Dedifferentiated amniotic fluid mesenchymal stem cell (primary cell): ENCODE results near the gene FANCE.
"Not testable (repeated sequence)": the region's sequence is repeated elsewhere in the genome, so short reads cannot be mapped to it uniquely, and the experiment has no call there.

Experiments used
- DNase-seq: peaks from one replicate; pipeline ENCODE4 v3.0.0-alpha.2; 2016; ENCODE audit errors: extremely low spot score

Gene FANCE

DNA sequence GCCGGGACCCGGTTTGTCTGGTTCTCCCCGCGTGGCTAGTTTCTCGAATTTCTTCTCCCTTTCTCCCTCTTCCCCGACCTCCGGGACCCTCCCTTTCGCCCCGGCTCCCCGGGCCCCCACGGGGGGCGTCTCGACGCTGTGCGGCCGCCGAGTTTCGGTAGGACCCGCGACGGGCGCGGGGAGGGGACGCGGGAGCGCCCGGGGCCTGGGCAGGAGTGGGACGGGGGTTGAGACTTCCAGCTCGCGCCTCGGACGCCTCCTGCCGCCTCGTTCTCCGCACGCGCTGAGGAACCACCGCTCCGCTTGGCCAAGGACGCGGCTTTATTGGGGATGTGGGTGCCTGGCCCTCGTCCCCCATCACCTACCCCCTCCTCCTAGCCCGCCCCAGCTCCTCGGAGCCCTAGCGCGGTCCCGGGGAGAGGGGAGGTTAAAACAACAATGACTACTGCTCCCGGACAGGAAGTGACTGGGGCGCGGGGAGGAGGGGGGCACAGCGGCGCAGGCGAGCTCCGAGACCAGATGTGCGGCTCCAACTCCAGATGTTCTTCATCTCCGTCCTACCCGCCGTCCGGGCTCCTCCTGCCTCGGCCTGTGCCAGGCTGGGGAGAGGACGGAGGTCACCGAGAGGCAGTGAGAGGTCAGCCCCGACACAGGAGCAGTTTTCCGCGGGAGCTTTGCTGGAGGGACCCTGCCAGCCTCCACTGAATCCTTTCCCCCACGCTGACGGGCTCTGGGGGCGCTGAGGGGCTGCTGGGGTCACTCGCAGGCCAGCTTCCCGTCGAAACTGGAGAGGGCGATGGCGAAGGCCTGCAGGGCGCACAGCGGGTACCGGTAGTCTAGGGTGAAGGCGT, 45.7 kb downstream of the FANCE start:
- DNase-seq: peak; percentile 57

DNA sequence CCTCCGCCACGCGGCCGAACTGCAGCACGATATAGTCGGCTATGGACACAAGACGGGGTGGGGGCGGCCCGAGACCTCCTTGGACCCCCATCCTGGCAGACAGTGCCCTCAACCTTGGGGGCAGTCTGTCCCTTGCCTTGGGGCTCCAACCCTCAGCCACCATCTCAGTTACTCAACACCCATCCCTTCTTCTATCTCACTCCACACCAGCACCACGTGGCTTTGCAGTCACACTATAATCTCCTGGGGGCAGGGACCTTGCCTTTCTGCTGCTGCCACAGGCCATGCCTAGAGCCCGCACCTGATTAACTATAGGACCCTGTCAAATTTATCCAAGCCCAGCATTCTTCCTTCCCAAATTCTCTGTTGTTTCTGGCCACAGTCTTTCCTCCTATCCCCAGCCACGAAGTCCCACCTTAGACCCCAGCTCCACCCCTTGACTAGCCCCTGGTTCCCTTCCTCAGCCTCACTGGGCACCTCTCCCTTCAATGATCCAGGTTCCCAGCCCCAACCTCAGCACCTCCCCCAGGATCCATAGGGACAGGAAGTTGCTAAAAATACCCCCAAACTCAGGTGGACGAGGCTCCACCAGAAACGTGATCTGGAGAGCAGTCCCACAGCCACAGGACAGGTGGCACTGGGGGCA, 46.4 kb downstream of the FANCE start:
- no peak for DNase-seq

DNA sequence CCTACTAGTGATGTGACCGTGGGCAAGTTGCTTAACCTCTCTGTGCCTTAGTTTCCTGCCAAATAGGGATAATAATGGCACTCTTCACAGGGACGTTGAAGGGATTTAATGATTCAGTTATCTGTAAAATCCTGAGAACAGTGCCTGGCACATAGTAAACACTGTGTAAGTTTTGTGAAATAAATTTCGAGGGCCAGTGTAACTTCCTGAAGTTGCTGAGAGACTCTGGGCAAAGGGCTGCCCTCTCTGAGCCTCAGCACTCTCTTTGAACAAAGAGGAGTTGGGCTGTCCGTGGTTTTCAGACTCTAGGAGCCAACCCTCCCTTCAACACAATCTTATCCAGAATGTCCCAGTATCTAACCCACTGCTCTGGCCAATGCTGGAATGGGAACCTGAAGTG, 47.2 kb downstream of the FANCE start:
- DNase-seq: no peak

DNA sequence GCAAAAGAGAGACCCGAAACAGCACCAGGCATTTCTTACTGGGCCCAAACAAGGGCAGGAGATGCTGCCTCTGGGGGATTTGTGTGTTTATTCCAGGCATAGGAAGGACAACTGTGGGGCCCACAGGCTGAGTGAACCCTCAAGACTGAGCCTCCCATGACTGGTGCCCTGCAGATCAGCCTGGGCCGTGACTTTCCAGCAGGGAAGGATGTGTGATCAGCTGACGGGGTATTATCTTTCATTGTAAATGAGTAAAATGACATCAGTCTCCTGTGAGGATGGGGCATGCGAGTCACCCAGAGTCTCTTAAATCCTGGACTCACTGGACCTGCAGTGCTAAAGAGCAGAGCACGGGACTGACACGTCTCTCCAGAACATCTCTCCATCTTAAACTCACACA, 48.6 kb downstream of the FANCE start:
- DNase-seq: peak; percentile 60

DNA sequence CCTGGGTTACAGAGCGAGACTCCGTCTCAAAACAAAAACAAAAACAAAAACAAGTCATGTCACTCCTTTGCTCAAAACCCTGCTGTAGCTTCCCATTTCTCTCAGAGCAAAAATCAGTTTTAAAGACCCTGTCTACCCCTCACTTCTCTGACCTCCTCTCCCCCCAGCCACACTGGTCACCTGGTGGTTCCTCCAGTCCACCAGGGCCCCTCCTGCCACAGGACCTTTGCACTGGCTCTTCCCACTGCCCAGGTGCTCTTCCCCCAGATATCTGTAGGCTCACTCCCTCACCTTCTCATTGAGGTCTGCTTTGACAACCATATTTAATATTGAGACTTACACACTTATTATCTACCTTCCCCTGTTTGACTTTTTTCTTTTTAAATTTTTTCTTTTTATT, 49.6 kb downstream of the FANCE start:
- no peak for DNase-seq

DNA sequence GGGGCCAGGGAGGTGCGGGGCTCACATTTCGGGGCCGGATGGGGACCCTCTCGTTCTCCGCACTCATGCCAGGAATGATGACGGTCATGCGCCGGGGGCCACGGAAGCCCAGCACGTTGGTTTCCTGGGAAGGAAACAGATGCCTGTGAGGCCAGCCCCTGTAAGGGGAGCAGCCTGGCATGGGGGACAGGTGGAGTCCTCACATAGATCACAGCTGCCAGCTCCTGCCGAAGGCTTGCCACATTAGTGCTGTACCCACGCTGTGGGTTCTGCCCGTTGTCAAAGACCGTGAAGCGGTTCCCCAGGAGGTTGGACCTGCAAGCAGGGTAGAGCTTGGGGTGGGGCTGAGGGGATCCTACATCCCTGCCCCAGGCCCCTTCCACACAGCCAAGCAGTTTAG, 51.4 kb downstream of the FANCE start:
- DNase-seq: no peak

DNA sequence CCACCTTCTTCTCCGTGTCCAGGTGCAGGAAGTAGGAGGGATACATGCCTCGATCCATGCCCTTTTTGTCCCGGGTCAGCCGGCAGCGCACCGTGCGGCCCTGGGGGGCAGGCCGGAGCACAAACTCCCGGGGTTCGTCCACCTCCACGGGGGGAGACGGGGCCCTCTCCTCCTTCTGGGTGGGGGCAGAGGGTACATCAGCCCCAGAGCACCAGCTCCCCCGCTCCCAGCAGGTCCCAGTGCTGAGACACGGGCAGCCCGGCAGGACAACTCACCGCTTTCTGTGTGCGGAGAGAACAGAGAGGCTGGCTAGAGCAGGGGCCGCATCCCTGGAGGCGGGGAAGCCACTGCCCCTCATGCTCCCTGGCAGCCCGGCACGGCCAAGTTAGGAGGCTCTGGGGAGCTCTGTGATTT, 53.9 kb downstream of the FANCE start:
- DNase-seq: no peak

DNA sequence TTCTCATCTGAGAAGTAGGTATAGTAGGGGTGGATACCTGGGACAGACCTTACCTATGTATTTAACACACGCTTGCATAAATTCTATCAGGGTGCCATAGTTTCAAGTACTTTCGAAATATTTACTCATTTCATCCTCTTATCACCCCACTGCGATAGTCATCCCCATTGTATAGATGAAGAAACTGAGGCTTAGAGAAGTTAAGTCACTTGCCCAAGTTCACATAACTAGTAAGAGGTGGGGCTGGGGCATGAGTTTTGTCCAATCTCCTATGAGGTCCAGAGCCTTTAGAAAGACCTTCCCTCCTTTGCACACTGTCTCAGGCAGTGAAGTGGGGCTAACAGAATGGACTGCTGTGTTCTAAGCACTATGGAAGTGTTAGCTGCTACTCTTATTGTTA, 54.4 kb downstream of the FANCE start:
- no peak for DNase-seq

DNA sequence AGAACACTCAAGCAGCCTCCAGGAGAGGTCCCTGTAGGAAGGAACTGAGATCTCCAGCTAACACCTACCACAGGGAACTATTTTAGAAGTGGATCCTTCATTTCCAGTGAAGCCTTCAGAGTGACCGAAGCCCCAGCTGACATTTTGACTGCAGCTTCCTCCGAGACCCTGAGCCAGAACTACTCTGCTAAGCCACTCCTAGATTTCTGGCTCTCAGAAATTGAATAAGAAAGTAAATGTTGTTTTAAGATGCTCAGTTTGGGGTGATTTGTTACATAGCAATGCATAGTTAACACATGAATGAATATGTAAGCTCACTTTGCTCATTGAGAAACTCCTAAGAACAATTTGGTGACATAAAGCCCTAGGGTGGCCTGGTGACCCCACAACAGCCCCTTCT, 55.1 kb downstream of the FANCE start:
- DNase-seq: no peak

DNA sequence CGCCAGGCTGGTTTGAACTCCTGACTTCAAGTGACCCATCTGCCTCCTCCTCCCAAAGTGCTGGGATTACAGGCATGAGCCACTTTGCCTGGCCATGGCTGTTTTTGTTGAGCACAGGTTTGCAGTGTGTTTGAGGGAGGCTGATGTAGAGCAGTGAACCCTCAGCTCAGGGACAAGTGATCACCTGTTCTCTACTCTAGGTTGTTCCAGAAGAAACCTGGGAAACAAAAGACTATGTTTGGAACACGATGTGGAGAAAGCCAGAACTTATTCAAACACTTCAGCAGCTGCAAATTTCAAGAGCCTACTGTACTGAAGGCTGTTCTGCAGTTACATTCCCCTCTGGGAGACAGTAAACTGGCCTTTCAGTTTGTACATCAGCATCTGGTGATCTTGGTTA, 55.9 kb downstream of the FANCE start:
- no peak for DNase-seq

DNA sequence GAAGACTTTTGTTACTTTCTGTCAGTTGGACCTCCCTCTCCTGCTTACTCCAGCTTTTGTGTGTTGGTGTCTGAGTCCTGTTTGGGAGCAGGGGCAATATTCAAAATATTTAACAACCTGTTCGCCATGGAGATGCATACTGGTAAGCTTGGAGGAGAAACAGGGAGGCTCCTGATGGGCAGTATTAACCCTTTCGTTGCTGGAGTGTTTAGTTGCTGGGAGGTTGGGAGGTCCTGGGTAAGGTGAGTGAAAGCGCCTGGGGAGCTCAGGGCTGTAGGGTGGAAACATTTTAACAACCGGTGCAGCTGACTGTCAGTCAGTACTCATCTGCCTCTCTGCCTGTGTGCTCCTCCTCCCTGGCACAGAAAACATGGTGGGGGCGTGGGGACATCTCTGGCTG, 56.4 kb downstream of the FANCE start:
- DNase-seq: no peak

DNA sequence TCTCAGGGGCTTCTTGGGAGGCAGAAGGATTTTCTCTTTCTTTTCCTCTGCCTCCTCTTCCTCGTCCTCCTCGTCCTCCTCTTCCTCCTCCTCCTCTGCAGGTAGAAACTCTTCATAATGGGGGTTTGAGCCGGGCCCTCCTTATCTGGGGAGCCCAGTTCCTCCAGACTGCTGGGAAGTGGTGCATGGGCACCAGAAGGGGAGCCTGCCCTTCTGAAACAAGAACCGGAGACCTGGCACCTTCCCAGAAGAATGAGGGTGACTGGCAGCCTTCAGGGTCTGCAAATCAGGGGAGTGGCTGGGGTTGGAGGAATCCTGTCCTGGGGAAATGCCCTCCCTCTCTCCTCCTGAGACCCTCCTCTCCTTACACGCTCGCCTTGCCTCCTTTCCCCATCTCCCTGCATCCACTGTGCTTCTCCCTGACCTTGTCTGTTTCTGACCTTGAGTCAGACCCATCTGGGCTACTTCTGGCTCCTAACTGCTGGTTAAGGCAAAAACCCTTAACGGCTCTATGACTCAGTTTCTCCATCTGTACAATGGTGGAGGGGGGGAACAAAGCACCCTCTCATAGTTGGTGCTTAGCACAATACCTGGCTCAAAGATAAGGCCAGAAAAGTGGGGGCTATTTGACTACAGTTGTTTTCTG, 58.9 kb downstream of the FANCE start:
- DNase-seq: no peak

DNA sequence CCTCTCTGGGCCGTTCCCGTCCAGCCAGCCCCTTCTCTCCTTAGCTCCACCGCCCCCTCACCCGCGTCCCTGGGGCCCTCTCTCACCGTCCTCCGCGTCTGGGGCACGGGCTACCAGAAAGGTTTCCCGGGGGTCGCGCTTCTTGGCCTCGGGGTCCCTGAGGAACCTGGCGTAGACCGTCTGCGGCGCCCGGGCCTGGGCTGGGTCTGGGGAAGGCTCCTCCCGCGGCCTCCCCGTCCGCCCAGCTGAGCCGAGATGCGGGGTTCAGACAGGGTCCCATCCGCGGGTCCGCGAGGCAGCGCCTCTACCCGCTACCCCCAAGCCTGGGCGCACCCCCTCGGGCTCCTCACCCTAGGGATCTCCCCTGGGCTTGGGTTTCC, 59.4 kb downstream of the FANCE start:
- no peak for DNase-seq

DNA sequence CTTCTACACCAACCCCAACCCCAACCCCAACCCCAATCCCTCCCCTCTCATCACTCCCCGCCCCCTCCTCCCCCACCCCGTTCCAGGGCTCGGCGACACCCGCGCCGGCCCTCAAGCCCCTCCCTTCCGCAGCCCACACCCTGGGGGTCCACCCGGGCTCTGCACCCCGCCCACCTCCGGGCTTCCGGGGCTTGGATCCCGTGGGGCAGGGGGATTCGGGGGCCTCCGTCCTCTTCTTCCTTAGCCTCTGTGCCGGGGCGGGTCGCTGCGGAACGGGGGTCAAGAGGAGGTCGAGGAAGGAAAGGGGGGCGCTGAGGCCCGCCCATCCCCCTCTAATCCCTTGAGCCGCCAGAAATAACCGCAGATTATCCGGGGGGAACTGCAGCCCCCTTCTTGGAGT, 59.9 kb downstream of the FANCE start:
- no peak for DNase-seq

DNA sequence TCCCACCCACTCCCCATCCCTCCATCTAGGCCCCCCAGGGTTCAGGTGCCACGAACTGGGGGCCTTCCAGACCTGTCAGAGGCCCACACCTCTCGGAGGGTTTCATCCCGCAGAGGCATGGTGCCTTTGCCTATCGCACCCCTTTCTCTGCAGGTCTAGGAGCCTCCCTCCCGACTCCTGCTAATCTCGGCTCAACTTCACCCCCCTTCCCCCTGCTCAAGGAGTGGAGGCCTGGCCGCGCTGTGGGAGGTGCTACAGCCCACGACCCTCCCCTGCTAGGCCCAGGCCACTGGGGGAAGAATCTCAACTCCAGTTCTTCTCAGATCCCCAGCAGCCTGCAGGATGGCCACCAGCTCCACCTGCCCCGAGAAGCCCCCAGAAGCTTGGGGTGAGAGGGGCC, 60.6 kb downstream of the FANCE start, which contains the start of gene TULP1:
TULP1 (minus strand) TSS at position 157 of the 400 bp plus-strand sequence; CDS start at position 119, 38 bp downstream.
- DNase-seq: no peak

DNA sequence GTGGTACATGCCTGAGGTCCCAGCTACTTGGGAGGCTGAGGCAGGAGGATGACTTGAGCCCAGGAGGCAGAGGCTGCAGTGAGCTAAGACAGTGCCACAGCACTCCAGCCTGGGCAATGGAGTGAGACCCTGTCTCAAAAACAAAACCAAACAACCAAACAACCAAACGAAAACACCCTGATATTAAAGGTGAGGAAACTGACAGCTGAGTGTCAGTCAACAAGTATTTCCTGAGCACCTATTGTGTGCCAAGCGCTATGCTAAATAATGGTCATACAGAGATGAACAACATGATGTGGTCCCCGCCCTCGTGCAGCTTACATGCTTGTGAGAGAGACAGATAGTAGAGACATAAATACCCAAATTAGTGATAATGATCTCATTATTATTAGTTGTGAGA, 62.4 kb downstream of the FANCE start:
- DNase-seq: no peak

DNA sequence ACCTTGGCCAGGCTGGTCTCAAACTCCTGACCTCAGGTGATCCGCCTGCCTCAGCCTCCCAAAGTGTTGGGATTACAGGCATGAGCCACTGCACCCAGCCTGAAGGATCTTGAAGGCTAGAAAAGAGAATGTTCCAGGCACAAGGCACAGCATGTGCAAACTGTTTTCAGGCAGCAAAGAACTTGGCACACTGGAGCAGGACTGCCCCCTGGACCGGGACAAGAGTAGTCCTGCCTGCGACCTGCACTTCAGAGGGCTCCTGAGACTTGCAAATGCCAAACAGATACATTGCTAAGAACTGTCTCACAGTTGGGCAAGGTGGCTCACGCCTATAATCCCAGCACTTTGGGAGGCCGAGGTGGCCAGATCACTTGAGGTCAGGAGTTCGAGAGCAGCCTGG, 63.8 kb downstream of the FANCE start:
- DNase-seq: not testable (repeated sequence)
